Measurements from ENCODE around the gene MADD. TPM values are rescaled to one million over a fixed set of nuclear protein-coding genes. Genes with fewer than 3 reads are reported as not detected.
A peak's percentile ranks its signal among the peaks of the same experiment; 100 is the strongest.

Gene MADD
- polyA plus RNA-seq, 3 donors: 12.1 to 20.8 (median 13.8) TPM

DNA sequence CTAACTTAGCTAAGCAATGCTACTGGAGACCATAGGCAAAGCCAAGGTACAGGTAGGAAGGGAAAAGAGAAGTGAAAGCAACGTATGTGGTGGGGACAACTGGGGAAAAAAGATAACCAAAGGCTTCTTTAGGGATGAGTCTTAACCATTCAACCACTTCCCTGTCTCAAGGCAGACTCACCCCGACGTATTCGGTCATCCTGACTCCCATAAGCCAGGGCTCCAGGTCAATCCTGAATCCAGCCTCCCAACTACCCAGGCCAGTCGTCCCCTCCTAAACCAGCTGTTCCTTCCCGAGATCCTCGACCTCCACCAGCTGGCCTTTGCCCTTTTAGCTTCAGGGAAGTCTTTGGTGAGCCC, 21.6 kb upstream of the MADD start:
- 0 to 1% (median 0%) methylated on average over 7 of the region's 7 CpGs for WGBS, 3 donors
- no peak overlapping the region for H3K27ac ChIP-seq (ENCODE audit: low read depth, low read length)

- no peak within 1 kb of the TSS for H3K27ac ChIP-seq (ENCODE audit: low read depth, low read length)
- 0% methylated on average over 45 of the region's 45 CpGs for WGBS, 3 donors
These were observed 21.1 kb upstream of the MADD start, which contains the start of gene ACP2 for GRCh38 chr11:47248664-47249377. Gene ACP2 (minus strand): TSS chr11:47248814. CDS start chr11:47248789, 25 bp downstream.

DNA sequence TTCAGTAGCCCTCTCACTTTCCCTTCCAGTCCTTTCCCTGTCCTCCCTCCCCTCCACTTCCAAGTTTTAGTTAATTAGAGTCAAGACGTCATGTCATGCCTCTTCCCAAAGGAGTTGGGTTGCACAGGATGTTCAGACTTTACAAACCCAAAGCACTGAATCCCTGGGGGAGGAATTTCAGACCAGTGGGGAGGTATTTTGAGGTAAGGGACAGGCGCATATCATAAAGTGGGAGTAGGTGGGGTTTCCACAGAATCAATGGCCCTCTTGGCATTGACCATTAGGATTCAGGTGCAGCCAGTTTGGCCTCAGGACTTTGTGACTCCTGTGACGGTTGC, 20.6 kb upstream of the MADD start:
- no peak overlapping the region for H3K27ac ChIP-seq (ENCODE audit: low read depth, low read length)
- WGBS, 3 donors: 52 to 71% (median 63%) methylated on average over 3 of the region's 3 CpGs

- WGBS, 3 donors: 79 to 87% (median 84%) methylated on average over 3 of the region's 3 CpGs
- H3K27ac ChIP-seq (ENCODE audit: low read depth, low read length): no peak overlapping the region
These were observed 18.2 kb upstream of the MADD start for GRCh38 chr11:47251751-47252150.

DNA sequence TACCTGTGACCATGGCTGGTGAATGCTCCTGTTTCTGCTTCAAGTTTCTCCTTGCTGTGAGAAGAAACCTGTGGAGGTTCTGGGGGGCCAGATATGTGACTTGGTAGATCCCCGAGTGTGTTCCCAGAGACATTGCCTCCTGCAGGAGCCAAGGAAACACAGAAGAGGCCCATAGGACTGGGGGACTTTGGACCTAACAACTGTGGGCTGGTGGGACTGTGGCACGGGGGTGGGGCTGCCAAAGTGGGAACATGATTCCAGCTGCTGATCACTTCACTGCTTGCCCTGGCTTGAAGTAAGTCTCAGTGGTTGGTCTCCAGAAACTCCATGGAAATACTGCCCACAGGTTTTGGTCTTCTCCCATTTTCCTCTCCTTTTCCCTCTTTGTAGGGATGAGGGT, 16.3 kb upstream of the MADD start:
- 71 to 90% (median 81%) methylated on average over 2 of the region's 2 CpGs for WGBS, 3 donors

GRCh38 chr11:47254386-47254785, 15.5 kb upstream of the MADD start:
- WGBS, 3 donors: 17 to 40% (median 29%) methylated on average over 3 of the region's 3 CpGs
- H3K27ac ChIP-seq (ENCODE audit: low read depth, low read length): no peak overlapping the region

More for the DNA sequence above, 16.3 kb upstream of the MADD start:
- H3K27ac ChIP-seq (ENCODE audit: low read depth, low read length): no peak overlapping the region

DNA sequence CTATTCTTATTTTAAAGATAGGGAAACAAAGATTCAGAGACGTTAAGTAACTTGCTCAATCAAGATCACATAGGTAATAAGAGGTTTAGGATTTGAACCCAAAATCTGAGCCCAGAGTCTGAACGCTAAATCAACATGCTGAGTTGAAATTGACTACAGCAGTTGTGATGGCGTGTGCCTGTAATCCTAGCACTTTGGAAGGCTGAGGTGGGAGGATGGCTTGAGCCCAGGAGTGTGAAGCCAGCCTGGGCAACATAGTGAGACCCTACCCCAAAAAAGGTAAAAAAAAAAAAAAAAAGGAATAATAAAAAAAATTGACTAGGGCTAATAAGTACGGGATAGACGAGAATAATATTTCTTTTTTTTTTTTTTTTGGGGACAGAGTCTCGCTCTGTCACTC, 13.6 kb upstream of the MADD start:
- no peak overlapping the region for H3K27ac ChIP-seq (ENCODE audit: low read depth, low read length)

DNA sequence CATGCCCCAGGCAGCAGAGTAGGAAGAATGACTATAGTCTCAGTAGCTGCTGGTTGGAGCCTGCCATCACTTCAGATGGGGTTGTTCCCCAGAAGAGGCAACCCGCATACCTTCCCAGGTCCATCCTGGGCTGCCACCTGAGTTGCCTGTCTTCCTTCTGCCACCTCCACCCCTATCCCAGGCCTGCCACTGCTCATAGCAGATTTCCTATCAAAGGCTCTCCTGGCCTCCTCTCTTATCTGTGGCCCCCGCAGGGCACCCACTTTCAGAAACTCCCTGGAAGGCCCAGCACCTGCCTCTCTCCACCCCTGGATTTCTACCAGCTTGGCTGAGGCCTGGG, 12.8 kb upstream of the MADD start:
- H3K27ac ChIP-seq (ENCODE audit: low read depth, low read length): peak overlapping the region; percentile 4
- 38 to 58% (median 57%) methylated on average over 2 of the region's 2 CpGs for WGBS, 3 donors

More for the DNA sequence above, 13.6 kb upstream of the MADD start:
- WGBS, 3 donors: 80 to 88% (median 82%) methylated on average over 5 to 6 of the region's 6 CpGs

GRCh38 chr11:47257517-47258316, 12.2 kb upstream of the MADD start, which contains the start of gene NR1H3:
Gene NR1H3 (plus strand): TSS chr11:47257996. CDS start chr11:47259217, 1,221 bp downstream.
- 1 to 5% (median 3%) methylated on average over 15 of the region's 15 CpGs for WGBS, 3 donors
- H3K27ac ChIP-seq (ENCODE audit: low read depth, low read length): peak within 1 kb of the TSS; percentile 11

- peak overlapping the region; percentile 11 for H3K27ac ChIP-seq (ENCODE audit: low read depth, low read length)
- WGBS, 3 donors: 31 to 41% (median 41%) methylated on average over 11 of the region's 11 CpGs
These were observed 11.5 kb upstream of the MADD start for GRCh38 chr11:47258317-47258902.

DNA sequence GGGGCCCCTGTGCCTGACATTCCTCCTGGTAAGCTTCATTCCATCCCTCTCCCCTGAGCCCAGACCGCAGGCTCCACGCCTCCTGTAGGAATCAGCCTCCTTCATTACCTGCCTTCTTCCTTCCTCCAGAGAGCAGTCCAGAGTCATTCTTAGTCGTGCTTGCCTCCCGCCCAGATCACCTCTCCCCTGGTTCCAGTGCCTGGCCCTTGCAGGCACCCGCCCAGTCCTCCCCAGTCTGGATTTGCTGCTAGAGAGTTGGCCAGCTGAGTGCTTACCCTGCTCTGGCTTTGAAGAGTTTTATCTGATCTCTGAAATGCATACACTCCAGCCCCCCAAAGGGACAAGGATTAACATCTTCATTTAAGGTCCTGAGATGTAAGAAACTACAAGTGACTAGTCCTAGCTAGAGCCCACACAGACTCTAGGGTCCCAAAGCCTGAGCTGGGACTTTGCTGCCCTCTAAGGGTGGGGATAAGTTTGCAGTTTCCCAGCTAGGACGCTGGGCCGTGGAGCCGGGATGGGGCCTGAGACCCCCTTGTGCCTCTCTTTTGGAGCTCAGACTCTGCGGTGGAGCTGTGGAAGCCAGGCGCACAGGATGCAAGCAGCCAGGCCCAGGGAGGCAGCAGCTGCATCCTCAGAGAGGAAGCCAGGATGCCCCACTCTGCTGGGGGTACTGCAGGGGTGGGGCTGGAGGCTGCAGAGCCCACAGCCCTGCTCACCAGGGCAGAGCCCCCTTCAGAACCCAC, 10.5 kb upstream of the MADD start:
- H3K27ac ChIP-seq (ENCODE audit: low read depth, low read length): no peak overlapping the region
- 27 to 41% (median 35%) methylated on average over 10 of the region's 10 CpGs for WGBS, 3 donors

DNA sequence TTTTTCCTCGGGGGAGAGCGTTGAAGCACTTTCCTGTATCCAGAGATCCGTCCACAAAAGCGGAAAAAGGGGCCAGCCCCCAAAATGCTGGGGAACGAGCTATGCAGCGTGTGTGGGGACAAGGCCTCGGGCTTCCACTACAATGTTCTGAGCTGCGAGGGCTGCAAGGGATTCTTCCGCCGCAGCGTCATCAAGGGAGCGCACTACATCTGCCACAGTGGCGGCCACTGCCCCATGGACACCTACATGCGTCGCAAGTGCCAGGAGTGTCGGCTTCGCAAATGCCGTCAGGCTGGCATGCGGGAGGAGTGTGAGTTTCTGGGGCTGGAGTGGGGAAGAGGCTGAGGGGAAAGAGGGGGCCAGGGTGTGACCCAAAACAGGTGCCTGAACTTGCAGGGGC, 9.6 kb upstream of the MADD start:
- no peak overlapping the region for H3K27ac ChIP-seq (ENCODE audit: low read depth, low read length)
- WGBS, 3 donors: 83 to 93% (median 89%) methylated on average over 19 of the region's 19 CpGs

DNA sequence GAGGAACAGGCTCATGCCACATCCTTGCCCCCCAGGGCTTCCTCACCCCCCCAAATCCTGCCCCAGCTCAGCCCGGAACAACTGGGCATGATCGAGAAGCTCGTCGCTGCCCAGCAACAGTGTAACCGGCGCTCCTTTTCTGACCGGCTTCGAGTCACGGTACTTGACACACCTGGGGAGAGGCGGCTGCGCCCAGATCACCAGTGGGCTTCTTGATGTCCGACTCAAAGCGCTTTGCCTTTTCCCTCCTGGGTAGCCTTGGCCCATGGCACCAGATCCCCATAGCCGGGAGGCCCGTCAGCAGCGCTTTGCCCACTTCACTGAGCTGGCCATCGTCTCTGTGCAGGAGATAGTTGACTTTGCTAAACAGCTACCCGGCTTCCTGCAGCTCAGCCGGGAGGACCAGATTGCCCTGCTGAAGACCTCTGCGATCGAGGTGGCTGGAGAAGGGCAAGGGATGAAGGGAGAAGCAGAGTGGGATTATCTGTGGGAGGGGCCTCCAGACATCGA, 8.6 kb upstream of the MADD start:
- WGBS, 3 donors: 77 to 88% (median 78%) methylated on average over 21 to 22 of the region's 22 CpGs

GRCh38 chr11:47264119-47264518, 5.8 kb upstream of the MADD start:
- H3K27ac ChIP-seq (ENCODE audit: low read depth, low read length): no peak overlapping the region
- 88 to 90% (median 89%) methylated on average over 6 of the region's 6 CpGs for WGBS, 3 donors

More for the DNA sequence above, 8.6 kb upstream of the MADD start:
- no peak overlapping the region for H3K27ac ChIP-seq (ENCODE audit: low read depth, low read length)

DNA sequence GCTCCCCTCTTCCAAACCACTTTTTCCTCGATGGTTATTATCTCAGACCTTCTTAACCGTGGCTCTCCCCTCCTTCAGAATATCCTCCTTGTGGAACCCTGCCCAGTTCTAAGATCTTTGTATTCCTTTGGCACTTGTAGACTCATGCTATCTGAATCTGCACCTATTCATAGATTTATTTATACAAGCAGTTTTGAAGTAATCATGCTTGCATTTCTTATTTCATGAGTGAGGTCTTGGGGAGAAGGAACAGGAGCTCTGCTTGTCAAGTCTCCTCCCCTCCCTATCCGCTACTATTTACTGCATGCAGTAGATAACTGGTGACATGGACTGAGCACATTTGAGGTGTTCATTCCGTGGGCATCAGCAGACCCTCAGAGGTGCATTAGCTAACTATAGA, 5.4 kb upstream of the MADD start:
- H3K27ac ChIP-seq (ENCODE audit: low read depth, low read length): no peak overlapping the region
- WGBS, 3 donors: 76 to 82% (median 81%) methylated on average over 4 of the region's 4 CpGs

GRCh38 chr11:47267876-47268275, 2.1 kb upstream of the MADD start:
- no peak overlapping the region for H3K27ac ChIP-seq (ENCODE audit: low read depth, low read length)
- WGBS, 3 donors: 59 to 81% (median 61%) methylated on average over 6 of the region's 6 CpGs

- H3K27ac ChIP-seq (ENCODE audit: low read depth, low read length): no peak overlapping the region
- WGBS, 3 donors: 41 to 63% (median 44%) methylated on average over 13 of the region's 13 CpGs
These were observed 1.4 kb upstream of the MADD start for GRCh38 chr11:47268448-47269001.

All from adipose tissue (tissue), 3 donors.